Urothelium cell line (cell line): Measurements from ENCODE around the gene DDR1.

ENCODE experiments used
- DNase-seq: peaks from one replicate; pipeline ENCODE4 v3.0.0; 2011; ENCODE audit warnings: low spot score, mixed read lengths
- FAIRE-seq: peaks from 2 replicates; lab custom pipeline; 2011; peaks lifted over from hg19 to GRCh38; lab: Jason Lieb, UNC

The DDR1 gene

DNA sequence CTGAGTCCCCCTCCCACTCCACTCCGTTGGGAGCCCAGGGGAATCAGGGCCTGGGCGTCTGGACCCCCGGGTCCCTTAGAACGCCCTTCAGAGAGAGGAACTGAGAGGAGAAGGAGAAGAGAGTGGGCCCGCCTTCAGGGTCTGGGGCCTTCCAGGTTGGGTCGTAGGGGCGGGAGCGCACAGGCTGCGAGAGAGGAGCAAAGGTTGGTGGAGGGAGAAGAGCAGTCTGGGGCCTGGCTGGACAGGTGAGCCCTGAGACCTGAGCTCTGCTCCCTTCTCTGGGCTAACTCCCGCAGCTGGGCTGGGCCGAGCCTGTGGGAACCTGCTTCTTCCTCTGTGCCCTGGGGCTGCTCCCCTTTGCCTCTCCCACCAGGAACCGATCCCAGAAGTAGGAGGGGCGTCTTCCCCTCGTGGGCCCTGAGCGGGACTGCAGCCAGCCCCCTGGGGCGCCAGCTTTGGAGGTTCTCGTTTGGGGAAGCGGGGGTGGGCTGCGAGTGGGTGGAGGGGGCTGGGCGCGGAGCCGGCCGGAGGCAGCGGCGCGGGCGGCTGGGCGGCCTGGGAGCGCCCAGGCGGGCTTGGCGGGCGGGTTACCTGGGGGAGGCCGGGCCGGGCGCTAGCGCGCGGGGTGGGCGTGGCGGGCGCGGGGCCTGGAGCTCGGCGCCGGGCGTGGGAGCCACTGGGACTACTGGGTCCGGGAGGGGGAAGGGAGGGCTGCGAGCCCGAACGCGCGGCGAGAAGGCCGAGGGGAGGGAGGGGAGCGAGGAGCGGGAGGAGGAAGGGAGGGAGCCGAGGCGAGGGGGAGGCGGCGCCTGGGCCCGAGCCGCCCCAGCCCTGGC is at the start of gene DDR1:
Gene DDR1 (plus strand): TSS at position 835 of the 836 bp plus-strand sequence. CDS start 4,211 bp downstream, outside the sequence.
- peak; percentile 74 for DNase-seq
- FAIRE-seq = no peak

DNA sequence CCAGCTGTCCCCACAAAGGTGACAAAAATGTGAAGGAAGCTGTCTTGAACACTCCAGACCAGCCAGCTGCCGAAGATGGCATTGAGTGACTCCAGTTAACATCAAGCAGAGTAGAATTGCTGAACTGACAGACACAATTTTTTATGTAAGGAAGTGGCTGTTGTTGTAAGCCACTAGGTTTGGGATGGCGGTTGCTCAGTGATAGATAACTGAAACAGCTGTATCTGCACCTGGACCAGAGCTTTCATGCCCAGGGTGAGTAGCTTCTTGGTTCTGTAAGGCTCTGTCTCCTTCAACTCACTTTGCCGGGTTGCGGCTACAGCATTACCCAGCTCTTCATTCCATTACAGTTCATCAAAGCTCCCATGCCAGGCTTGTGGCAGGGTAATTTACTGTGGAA is 49.7 kb upstream of the DDR1 start:
- no peak for FAIRE-seq

DNA sequence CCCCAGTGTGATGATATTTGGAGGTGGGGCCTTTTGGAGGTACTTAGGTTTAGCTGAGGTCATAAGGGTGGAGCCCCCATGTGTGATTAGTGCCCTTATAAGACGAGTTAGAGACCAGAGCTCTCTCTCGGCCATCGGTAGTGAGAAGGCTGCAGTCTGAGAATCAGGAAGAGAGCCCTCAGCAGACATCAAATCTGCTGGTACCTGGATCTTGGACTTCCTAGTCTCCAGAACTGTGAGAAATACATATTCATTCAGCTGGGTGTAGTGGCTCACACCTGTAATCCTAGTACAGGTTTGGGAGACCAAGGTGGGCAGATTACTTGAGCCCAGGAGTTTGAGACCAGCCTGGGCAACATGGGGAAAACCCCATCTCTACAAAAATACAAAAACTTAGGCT is 48.7 kb upstream of the DDR1 start:
- DNase-seq = no peak
- no peak for FAIRE-seq

More for the DNA sequence above, 49.7 kb upstream of the DDR1 start:
- DNase-seq = no peak

DNA sequence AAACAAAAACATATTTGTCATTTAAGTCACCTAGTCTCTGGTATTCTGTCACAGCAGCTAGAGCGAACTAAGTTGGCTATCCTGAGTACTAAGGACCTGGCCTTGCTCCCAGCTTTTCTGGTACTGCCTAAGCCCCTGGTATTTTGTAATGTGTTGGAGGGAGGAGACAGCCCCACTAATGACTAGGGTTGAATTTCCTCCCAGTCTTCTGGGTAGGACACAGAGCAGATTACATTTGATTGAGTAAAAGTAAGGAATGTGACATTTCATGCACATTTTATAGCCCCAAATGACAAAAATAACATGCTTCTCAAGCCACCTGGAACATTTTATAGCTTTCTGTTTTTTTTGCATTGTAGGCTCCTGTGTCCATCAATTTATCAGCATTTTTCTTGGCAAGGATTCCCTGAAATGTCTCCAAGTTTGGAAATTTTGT is 47.9 kb upstream of the DDR1 start:
- no peak for FAIRE-seq
- DNase-seq = no peak

DNA sequence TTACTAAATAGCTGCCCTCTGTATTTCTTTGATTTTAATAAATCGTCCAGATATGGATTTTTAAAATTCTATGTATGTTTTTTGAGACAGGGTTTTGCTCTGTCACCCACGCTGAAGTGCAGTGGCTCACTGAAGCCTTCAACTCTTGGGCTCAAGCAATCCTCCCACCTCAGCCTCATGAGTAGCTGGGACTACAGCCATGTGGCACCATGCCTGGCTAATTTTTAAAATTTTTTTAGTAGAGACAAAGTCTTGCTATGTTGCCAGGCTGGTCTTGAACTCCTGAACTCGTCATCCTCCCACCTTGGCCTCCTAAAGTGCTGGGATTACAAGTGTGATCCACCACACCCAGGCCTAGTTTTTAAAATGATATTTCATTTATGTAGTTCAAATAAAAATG is 47.4 kb upstream of the DDR1 start:
- no peak for FAIRE-seq
- no peak for DNase-seq

DNA sequence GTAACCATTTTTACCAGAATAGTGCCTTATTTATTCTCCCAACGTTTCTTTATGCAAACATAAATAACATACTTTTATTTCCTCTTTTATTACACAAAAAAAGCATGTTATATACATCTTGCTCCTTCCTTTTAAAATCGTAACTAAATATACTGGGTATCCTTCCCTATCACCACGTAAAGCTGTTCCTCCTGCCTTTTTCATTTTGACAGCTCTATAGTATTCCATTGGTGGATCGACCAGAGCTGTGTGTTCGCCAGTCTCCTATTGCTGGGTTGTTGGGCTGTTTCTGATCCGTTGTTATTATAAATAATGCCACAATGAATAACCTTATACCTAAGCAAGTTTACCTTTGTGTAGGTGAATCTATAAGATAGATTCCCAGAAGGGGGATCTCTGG is 46.9 kb upstream of the DDR1 start:
- FAIRE-seq = no peak
- no peak for DNase-seq

DNA sequence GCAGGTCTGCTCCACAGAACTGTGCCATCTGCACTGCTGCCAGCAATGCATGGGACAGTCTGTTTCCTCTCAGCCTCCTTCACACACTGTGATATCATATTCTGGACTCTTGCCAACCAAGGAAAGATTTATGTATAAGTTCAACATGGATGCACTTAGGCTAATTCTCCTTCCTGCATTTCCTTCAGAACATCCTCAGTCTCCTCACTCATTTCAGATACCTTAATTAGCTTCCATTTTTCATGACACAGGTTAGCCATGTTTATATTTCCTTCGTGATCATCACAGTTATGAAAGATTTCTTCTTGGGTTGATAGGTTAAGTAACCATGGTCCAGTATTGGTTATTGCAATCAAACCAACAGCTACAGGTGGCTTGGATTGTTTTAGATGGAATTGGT is 46.4 kb upstream of the DDR1 start:
- DNase-seq (no peak), FAIRE-seq (no peak)

DNA sequence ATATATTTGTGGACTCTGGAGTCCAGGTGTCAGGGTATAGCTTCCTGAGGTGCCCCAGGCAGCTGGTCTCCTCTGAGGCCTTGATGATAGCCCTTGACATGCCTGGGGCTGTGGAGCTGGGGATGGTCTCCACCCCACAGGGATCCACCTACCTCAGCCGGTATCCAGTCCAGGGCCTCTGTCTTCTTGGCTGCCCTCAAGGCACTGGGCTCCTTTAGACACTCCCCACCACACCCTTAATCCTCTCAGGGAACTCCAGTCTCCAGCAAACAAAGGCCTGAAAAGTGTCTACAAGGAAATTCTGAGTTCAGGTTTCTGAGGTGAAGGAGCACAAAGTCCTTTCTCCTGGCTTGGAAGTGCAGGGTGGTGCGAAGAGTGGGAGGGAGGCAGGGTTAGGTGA is 44.6 kb upstream of the DDR1 start:
- DNase-seq (no peak), FAIRE-seq (no peak)

DNA sequence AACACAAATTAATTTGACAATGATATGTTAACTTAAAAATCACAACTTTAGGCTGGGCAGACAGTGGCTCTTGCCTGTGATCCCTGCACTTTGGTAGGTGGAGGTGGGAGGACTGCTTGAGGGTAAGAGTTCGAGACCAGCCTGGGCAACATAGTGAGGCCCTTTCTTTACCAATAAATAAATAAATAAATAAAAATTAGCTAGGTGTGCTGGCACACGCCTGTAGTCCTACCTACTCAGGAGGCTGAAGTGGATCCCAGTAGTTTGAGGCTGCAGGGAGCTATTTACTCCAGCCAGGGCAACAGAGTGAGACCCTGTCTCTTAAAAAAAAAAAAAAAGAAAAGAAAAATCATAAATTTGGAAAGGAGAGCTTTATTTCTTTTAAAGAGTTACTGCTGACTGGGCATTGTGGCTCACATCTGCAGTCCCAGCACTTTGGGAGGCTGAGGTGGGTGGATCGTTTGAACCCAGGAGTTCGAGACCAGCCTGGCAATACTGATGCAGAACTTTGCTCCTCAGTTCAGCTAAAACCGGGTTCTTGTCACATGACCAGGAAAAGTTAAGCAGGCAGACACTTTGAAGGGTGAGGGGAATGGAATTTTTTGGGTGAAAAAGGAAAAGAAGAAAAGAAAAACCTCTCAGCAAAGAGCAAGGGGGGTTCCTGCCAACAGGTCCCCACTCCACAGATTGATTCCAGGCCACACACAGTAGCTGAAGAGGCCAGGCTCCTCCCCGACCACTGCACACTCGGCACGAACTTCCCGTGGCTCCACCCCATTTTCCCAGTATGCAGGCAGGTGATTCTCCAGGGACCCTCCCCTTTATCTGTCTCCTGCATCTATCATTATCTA is 44.0 kb upstream of the DDR1 start:
- FAIRE-seq = no peak

DNA sequence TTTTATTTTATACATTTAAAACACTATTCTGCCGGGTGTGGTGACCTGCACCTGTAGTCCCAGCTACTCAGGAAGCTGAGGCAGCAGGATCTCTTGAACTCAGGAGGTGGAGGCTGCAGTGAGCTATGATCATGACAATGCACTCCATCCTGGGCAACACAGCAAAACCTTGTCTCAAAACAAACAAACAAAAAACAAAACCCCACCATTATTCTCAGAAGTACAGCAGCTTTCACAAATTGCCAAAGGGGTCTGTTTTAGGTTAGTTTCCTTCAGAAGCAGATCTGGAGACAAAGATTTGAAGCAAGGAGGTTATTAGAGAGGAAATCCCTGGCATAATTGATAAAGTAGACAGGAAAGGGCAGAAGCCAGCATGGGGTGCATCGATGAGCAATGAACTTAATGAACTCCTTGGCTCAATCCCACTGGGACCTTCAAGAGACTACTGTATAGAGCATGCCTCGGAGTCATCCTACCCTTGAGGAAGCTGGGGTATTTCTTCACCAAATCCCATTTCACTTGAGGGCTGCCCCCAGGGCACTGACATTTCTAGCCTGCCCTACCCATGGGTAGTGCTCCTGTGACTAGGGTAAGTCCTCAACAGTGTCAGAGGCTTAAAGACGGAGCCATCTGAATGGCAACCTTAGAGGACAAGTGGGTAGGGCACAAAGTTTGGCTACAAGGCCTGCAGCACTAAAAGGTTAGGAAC is 43.2 kb upstream of the DDR1 start:
- FAIRE-seq (no peak), DNase-seq (no peak)

More for the DNA sequence above, 44.0 kb upstream of the DDR1 start:
- DNase-seq = no peak

DNA sequence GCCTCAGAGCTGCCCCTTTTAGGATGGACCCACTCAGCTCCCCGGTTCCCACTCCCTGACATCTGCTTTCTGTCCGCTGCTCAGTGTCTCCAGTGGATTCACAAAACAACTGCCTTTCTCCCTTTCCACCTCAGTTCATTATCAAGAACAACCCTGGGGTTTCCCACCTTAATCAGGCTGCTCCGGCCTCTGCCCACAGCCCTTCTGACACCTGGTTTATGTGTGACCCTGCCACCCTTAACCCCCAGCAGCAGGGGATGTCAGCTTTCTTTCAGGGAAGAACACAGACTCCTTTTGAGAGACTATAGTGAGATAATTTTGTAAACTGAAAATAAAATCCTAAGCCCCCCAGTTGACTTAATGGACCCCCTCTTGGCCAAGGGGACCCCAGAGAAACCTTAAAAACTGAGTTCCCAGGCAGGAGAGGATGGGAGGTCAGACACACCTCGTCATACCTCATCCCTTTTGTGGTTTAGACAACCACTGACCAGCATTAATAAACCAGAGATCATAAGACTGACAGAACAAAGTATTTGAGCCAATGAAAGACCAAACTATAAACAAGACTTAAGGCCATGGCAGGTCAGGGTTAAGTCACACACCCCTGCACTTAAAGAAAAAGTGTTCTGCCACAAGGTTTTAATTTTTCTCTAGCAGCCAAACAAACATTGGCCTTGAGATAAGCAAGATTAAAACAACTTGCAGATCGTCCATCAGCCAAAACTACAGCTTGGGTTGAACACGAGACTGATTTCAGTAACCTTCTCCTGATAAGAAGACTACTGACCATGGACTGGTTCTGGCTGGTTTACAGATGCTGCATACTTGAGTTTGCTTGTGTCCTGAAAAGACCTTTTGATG is 42.4 kb upstream of the DDR1 start:
- DNase-seq = no peak
- no peak for FAIRE-seq

DNA sequence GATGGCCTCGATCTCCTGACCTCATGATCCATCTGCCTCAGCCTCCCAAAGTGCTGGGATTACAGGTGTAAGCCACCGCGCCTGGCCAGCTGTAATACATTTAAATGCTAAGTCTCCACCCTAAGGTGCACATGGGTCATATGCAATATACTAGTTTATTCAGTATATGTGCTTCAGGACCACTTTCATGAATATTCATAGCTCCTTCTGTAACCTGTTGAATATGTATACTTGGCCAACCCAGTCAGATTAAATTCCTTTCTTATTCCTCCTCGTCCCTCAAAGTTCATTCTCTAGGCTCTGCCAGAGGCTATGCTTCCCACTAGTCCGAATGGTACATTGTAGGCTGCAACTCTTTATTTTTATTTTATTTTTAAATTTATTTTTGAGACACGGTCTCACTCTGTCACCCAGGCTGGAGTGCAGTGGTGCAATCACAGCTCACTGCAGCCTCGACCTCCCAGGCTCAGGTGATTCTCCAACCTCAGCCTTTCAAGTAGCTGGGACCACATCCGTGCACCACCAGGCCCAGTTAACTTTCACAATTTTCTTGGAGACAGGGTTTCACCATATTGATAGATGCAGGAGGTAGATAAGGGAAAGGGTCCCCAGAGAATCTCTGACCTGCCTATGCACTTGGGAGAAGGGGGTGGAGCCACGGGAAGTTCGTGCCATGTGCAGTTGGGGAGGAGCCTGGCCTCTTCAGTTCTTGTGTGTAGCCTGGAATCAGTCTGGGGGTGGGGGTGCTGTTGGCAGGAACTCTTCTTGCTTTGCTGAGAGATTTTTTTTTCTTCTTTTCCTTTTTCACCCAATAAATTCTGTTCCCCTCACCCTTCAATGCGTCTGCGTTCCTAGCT is 41.3 kb upstream of the DDR1 start:
- no peak for DNase-seq

DNA sequence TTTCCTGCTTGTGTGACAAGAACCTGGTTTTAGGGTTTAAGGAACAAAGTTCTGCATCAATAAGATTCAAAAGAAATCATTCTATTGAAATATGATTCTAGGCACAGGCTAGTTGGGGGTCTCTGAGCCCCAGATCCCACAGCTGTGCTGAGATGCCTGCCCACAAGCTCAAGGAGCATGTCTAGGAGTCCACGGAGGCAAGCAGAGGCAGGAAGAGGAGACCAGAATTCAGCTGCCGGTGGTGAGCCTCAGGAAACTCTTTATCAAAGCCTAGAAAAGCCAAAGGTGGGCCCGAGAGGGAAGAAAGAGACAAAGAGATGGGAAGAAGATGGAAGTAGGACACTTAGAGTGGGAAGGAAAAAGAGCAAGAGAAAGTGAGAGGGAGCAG is 40.7 kb upstream of the DDR1 start:
- FAIRE-seq (no peak), DNase-seq (no peak)

More for the DNA sequence above, 41.3 kb upstream of the DDR1 start:
- no peak for FAIRE-seq

DNA sequence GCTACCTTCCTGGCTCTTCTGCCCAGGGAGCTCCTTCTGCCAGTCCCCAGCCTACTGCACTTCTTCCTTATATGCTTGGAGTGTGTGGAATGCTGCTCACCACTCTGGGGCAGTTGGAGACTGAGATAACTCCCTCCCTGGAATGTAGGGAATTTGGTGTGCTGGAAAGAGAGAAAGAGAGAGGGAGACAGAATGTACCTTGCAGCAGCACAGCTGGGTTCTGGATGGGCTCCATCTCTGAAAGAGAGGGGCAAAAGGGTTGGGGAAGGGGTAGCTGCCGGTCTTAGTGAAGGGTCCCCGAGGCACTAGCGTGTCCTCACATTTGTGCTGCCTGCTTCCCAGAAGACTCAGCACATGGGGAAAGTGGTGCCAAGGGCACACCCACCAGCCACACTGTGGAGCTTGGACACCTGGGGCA is 40.2 kb upstream of the DDR1 start:
- FAIRE-seq = no peak
- DNase-seq = peak; percentile 63

DNA sequence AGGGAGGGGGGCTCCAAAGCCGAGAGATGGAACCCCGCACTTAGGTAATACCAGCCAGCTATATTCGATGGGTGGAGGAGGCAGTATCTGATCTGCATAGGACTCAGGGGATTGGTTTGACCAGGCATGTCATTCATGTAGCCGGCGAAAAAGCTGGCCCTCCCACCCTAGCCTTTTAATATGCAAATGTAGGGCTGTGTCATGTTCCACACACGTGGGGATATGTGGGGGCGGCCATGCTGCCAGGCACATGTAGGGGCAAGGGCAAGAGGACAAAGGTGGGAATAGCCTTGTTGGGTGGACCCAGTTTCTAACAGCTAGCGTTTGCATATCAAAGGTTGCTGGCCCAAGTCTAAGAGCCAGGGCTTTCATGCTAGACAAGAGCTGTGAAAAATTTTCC is 39.1 kb upstream of the DDR1 start:
- DNase-seq (no peak), FAIRE-seq (no peak)

DNA sequence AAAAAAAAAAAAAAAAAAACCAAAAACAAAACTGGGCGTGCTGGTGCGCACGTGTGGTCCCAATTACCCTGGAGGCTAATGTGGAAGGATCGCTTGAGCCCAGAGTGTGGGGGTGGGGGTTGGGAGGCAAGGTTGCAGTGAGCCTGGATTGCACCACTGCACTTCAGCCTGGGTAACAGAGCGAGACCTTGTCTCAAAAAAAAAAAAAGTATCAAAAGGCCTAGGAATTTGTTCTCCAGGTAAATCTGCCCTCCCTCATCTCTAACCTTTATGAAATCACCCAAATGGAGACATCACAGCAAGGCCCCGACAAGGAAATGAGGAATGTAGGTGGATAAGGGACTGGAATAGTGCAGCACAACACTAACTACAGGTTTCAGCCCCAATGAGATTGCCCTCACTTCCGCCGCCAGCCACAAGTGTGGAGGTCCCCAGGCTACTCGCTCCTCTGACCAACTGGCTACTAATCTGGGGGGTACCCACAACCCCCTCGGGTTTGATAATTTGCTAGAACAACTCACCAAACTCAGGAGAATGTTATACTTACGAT is 36.8 kb upstream of the DDR1 start:
- FAIRE-seq = no peak
- no peak for DNase-seq

DNA sequence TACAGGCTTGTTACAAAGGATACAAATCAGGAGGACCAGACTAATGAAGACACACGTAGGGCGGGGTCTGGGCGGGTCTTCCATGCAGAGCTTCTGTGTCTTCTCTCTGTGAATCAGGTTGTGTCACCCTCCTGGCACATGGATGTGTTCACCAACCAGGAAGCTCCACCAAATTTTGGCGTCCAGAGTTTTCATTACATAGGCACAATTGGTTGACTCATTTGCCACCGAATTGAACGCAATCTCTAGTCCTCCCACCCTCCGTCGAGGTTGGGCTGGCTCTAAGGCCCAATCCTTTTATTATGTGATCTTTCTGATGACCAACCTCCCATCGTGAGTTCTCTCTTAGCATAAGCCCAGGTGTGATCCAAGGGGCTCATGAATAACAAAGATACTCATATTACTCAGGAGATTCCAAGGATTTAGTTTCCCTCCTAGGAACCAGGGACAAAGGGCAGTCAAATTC is 36.3 kb upstream of the DDR1 start:
- no peak for FAIRE-seq

DNA sequence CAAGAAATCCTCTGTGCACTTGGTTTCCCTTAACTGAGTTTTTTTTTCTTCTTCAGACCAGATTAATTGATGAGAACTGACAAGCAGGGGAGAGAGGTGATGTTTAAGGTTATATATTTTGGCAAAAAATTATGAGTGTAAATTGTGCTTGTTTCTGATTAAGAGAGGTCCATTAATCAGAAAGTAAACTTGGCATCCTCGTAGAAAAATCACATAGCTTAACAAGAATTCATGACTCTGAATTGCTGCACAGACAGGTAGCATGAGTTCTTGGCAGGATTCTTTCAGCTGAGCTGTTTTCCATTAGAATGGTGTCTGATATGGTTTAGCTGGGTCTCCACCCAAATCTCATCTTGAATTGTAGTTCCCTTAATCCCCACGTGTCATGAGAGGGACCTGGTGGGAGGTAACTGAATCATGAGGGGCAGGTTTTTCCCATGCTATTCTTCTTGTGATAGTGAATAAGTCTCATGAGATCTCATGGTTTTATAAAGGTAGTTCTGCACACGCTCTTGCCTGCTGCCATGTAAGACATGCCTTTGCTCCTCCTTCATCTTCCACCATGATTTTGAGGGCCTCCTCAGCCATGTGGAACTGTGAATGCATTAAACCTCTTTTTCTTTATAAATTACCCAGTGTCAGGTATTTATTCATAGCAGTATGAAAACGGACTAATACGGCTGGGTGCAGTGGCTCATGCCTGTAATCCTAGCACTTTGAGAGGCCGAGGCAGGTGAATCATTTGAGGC is 34.2 kb upstream of the DDR1 start:
- FAIRE-seq (no peak), DNase-seq (no peak)

More for the DNA sequence above, 36.3 kb upstream of the DDR1 start:
- DNase-seq = no peak
